ENCODE results near the gene NUP42. TPM values are rescaled to one million over a fixed set of nuclear protein-coding genes. Genes with fewer than 3 reads are reported as not detected.
A peak's percentile ranks its signal among the peaks of the same experiment; 100 is the strongest.

Gene NUP42
- total and polyA plus RNA-seq, 2 of the 13 experiments (the other 11 are each of a cell fraction or from before 2014, with no cell fraction given) = 32.0 to 51.5 TPM

- Histone ChIP-seq H3K27ac (ENCODE audit: extremely low read length, insufficient read depth, low read length) (no peak overlapping the region), H4K20me1 (ENCODE audit: insufficient read depth, low read length) (no peaks in the 10 kb centered on the region), H3K36me3 (replicated peaks in 1 of 2; ENCODE audit: control insufficient read depth in 1 of 2, insufficient read depth in 2 of 2, low read length in 2 of 2) (no peaks in the 10 kb centered on the region), H3K79me2 (ENCODE audit: insufficient read depth, low read length) (no peaks in the 10 kb centered on the region), H3K27me3 (ENCODE audit: control insufficient read depth in 1 of 2, insufficient read depth in 2 of 2, low read length in 2 of 2) (peaks cover 0 to 23% of the 10 kb centered on the region in 2 experiments; a peak in 1 of 5 replicates), H3K4me1 (ENCODE audit: insufficient read depth, low read length) (no peaks in the 10 kb centered on the region), H2AFZ (ENCODE audit: low read length) (no peak overlapping the region), H3K9ac (ENCODE audit: insufficient read depth, low read depth, low read length) (no peak overlapping the region), H3K9me3 (ENCODE audit: low read length) (no peaks in the 10 kb centered on the region), H3K4me2 (ENCODE audit: low read depth, low read length) (peak overlapping the region; percentile 58), H3K4me3 (replicated peaks in 1 of 3; ENCODE audit: insufficient read depth in 1 of 3, low read depth in 2 of 3, low read length in 3 of 3) (no peak overlapping the region; a peak in 1 of 6 replicates)
- intact Hi-C loops (cut with micrococcal nuclease; ENCODE audit: unreplicated experiment) (no loop called here), in situ Hi-C loops (cut with HindIII; ENCODE audit: extremely low pct_ligation_motif_present, low pct_unique_long_range_greater_than_20kb) (no loop called here)
- ChIA-PET POLR2A (no interaction called here), CTCF (ENCODE audit: low intra/inter-chr PET ratio, low total read pairs) (no interaction called here)
- FAIRE-seq (no peak), ATAC-seq (0 out of 3 replicates have a peak, but pooled peaks have one; percentile 31), DNase-seq (ENCODE audit: low spot score) (no peak)
- WGBS (ENCODE audit: low lambda C conversion rate) = 33% methylated on average over 6 of the region's 9 CpGs
- BruUV-seq (replicated peaks) = no TSS peak
- TF ChIP-seq ZNF7 (CRISPR knock-in tag; IDR thresholded peaks at IDR 0.05) (no peak), SCMH1 (CRISPR knock-in tag; IDR thresholded peaks at IDR 0.05; ENCODE audit: borderline replicate concordance) (no peak)
Measured at GRCh38 chr7:23234569-23235296, 52.9 kb downstream of the NUP42 start.

GRCh38 chr7:23235813-23236221, 54.0 kb downstream of the NUP42 start:
- ATAC-seq = peak; percentile 70
- TF ChIP-seq ZBTB26 (CRISPR knock-in tag; IDR thresholded peaks at IDR 0.05; ENCODE audit: borderline replicate concordance) (no peak), SCMH1 (CRISPR knock-in tag; IDR thresholded peaks at IDR 0.05; ENCODE audit: borderline replicate concordance) (no peak), USF2 (IDR thresholded peaks at IDR 0.05; ENCODE audit: low read depth, low read length) (peak; percentile 36; the same call in 1 of the 2 replicates), USF2 (CRISPR knock-in tag; IDR thresholded peaks at IDR 0.05; ENCODE audit: borderline replicate concordance) (no peak), CEBPB (IDR thresholded peaks at IDR 0.05; ENCODE audit: borderline replicate concordance, low read depth, low read length) (peak; percentile 8; the same call in 1 of the 2 replicates)
- WGBS (ENCODE audit: low lambda C conversion rate) = 11% methylated on average over 6 of the region's 6 CpGs
- BruUV-seq (replicated peaks) = no TSS peak
- CTCF ChIA-PET (ENCODE audit: low intra/inter-chr PET ratio, low total read pairs) = no interaction called here
- Histone ChIP-seq H3K4me1 (ENCODE audit: insufficient read depth, low read length) (no peaks in the 10 kb centered on the region), H3K36me3 (replicated peaks in 1 of 2; ENCODE audit: control insufficient read depth in 1 of 2, insufficient read depth in 2 of 2, low read length in 2 of 2) (no peaks in the 10 kb centered on the region), H3K4me3 (replicated peaks in 1 of 3; ENCODE audit: insufficient read depth in 1 of 3, low read depth in 2 of 3, low read length in 3 of 3) (no peak overlapping the region), H3K27ac (ENCODE audit: extremely low read length, insufficient read depth, low read length) (no peak overlapping the region), H2AFZ (ENCODE audit: low read length) (no peak overlapping the region), H3K9ac (ENCODE audit: insufficient read depth, low read depth, low read length) (no peak overlapping the region), H3K4me2 (ENCODE audit: low read depth, low read length) (no peak overlapping the region; the same call in 1 of the 2 replicates), H3K79me2 (ENCODE audit: insufficient read depth, low read length) (no peaks in the 10 kb centered on the region), H3K9me3 (ENCODE audit: low read length) (no peaks in the 10 kb centered on the region), H3K27me3 (ENCODE audit: control insufficient read depth in 1 of 2, insufficient read depth in 2 of 2, low read length in 2 of 2) (peaks cover 0 to 27% of the 10 kb centered on the region in 2 experiments; a peak in 1 of 5 replicates), H4K20me1 (ENCODE audit: insufficient read depth, low read length) (no peaks in the 10 kb centered on the region)
- in situ Hi-C loops (cut with HindIII; ENCODE audit: extremely low pct_ligation_motif_present, low pct_unique_long_range_greater_than_20kb) (no loop called here), intact Hi-C loops (cut with micrococcal nuclease; ENCODE audit: unreplicated experiment) (no loop called here)
- FAIRE-seq = no peak
- POLR2A ChIA-PET = interaction anchor here (0.5 kb wide), 1 partner anchor 130 kb away, joined by 3 read pairs; the partner anchor contains the start of gene KLHL7
- peak; percentile 14 for DNase-seq (ENCODE audit: low spot score)

Data from HepG2 (cell line).